ENCODE measurements around the gene TOPBP1.
A peak's percentile ranks its signal among the peaks of the same experiment; 100 is the strongest.

TOPBP1 gene

DNA sequence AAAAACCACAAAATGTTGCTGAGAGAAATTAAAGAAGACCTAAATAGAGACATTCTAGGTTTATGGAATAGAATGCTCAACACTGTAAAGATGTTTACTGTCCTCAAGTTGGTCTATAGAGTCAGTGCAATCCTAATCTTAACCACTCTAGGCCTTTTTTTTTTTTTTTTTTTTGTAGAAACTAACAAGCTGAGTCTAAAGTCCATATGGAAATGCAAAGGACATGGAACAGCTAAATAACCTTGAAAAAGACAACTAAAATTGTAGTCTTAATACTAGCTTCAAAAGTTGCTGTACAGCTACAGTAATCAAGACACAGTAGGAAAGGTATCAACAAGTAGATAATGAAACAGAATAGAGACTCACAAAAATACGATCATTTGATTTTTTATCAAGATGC is 55.4 kb downstream of the TOPBP1 start:
- no peak for DNase-seq

DNA sequence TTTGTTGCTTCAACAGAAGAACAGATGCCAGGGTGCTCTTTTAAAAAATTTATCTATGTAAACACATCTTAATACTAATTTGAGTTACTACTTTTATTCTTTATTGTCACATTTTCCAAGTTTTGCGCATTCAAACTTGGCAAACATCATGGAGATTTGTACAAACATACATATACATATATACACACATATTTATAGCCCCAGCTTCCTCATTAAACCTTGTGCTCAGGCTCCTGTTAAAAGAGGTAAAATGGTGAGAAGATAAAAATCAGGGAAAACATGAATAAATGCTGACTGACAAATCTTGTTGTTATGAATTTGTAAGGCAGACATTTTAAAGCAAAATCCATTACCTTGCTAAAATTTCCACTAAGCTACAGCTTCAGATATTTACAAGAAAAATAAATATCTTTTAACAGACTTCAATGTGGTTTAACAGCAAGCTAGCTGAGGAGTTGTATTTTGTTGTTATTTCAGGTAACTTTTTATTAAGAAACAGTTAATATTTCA is 61.1 kb downstream of the TOPBP1 start:
- no peak for DNase-seq

DNA sequence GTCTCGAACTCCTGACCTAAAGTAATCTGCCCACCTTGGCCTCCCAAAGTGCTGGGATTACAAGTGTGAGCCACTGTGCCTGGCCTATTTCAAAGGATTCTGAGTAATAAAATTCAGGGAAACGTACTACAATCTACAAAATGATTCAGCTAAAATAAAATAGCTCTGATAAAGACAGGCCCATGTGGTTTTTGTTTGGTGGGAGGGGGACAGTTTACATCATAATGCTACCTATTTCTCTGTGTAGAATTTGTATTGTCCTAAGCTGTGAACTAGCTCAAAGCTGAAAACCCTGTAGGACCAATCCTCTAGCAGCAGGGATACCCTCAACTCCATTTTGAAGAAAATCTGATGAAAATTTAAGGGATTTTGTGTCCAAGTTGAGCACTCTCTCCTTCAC is 62.5 kb downstream of the TOPBP1 start:
- no peak for DNase-seq

DNA sequence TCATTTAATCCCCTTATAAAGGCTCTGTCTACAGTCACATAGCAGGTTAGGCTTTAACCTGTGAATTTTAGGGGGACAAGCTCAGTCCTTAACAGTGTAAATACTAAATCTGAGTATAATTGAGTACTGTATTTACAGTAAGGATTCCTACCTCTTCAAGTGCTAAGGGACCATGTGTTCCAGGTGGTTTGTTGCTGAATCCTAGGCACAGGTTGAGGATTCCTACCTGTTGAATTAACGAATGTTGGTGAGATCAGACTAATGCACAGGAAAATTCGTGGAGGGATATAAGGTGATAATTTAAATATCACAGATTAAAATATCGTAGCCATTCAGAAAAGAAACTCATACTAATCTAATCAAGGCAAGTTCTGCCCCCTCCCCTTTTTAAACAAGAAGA is 63.3 kb downstream of the TOPBP1 start:
- no peak for DNase-seq

DNA sequence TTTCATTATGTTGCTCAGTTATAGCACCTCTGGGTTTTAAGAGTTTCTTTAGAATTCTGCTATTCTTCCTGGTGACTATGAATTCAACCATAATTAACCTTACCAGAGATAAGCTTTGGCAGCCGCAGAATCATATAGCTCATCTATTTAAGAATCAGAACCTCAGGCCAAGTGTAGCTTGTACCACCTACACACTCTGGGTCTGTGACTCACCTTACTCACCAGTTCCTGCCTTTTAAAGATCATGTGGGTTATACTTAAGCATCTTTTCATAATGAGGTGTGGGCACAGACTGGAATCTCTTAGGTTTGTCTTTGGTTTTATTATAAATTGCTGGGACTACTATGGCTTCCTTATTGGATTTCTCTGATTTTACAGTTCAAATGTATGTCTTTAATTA is 66.4 kb downstream of the TOPBP1 start:
- DNase-seq = peak; percentile 54

DNA sequence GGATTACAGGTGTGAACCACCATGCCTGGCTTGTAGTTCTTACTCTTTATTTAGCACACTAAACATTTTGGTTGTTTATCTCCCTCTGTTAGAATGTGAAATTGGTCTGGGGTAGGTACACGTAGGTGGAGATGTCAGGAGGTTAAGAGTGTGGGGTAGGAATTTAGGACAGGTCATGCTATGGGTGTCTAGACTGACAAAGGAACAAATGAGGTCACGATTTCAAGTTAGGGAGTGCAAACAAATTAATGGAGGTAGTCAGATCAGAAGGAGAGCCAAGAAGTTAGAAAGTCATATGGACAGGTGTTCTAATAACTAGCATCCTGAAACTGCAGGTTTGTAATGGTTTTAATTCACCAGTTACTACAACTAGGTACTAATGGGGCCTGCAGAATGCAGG is 68.5 kb downstream of the TOPBP1 start:
- no peak for DNase-seq

DNA sequence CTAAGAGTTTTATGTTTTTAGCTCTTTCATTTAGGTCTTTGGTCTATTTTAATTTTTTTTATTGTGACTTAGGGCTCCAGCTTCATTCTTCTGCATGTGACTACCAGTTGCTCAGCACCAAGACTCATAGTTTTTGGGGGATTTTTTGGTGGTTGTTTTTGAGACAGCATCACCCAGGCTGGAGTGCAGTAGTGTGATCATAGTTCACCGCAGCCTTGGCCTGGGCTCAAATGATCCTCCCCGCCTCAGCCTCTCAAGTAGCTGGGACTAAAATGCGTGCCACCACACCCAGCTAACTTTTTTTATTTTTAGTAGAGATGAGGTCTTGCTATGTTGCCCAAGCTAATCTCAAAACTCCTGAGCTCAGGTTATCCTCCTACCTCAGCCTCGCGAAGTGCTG is 68.9 kb downstream of the TOPBP1 start:
- no peak for DNase-seq

DNA sequence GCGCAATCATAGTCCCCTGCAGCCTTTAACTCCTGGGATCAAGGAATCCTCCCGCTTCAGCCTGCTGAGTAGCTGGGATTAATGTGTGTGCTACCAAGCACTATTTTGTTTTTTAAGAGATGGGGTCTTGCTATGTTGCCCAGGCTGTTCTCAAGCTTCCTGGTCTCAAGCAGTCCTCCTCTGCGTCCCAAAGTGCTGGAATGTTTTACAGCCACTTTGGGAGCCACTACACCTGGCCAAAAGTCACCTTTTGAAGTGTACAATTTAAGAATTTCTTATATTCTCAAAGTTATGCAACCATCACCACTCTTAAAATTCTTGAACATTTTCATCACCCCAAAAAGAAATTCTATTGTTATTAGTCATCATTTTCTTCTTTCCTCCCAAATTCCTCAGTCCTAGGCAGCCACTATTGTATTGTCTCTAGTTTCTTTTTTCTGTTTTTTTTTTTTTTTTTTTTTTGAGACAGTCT is 70.4 kb downstream of the TOPBP1 start:
- DNase-seq = no peak

DNA sequence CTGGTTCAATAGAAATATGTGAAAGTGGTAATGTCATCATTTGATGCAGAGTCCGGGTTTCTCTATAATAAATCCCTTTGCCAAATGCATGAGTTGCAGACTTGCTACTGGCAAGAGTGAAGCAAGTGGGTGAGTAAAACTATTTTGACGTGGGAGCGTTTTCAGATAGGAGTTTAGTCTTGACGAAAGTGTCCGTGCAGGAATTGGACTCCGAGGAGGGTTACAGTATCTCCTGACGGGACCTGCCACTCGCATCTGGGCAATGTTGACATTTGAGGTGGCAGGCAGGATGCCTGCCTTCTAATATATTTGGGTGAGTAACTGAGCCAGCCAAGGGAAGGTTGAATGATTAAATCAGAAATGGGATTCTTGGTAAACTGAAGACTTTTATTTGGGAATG is 72.2 kb downstream of the TOPBP1 start:
- DNase-seq = no peak

DNA sequence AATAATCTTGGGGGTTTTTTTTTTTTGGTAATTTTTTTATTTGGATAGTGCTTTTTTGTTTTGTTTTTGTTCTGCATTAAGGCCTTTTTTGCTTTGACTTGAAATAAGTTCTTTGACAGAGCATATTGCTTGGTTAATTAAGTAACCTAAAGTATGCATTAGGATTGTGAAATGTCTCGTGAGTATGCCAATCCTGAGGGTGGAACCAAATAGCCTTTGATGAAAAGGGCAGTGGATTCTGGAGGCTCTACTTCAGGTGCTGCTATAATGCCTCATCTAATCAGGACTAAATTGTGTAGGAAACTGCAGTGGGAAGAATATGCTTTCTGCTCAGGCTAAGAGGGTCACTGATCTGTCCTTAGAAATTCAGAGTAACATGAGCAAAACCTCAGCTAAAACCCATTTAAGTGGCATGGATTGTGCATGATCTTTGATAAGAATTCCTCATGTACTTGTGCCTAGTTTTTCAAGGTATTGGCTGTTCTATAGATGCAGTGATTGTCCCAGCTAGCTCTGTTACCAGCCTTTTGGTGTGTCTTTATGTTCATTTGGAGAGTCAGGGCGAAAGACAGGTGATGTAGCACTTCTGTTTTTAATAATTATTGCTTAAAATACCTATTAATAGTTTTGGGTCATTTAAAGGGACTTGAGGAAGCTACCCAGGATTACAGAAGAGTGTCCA is 72.8 kb downstream of the TOPBP1 start:
- no peak for DNase-seq

DNA sequence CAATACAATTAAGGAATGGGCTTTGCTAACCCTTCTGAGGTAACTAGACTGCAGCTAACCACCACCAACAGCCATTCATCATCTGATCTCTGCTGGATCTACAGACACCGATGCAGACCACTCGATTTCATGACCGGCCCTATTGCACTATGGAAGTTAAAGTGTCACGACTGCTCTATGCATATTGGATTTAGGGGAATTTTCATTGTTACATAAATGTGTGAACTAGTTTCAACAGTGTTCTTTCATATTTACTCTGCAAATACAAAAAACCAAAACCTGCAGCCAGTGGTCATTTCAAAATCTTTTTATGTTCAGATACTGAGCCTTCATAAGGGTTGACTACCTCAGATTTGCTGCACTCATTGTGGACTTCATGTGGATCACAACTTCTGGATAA is 73.7 kb downstream of the TOPBP1 start:
- no peak for DNase-seq

DNA sequence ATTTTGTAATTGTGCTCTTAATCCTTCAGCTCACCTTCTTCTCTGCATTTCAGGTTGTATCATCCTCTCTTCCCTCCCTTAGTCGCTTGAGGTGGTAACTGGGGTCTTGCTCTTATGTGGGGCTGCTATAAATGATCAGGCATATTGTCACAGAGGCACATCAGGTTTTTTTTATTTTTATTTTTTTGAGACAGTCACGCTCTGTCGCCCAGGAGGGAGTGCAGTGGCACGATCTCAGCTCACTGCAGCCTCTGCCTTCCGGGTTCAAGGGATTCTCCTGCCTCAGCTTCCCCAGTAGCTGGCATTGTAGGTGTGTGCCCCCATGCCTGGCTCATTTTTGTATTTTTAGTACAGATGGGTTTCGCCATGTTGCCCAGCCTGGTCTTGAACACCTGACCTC is 78.3 kb downstream of the TOPBP1 start:
- no peak for DNase-seq

DNA sequence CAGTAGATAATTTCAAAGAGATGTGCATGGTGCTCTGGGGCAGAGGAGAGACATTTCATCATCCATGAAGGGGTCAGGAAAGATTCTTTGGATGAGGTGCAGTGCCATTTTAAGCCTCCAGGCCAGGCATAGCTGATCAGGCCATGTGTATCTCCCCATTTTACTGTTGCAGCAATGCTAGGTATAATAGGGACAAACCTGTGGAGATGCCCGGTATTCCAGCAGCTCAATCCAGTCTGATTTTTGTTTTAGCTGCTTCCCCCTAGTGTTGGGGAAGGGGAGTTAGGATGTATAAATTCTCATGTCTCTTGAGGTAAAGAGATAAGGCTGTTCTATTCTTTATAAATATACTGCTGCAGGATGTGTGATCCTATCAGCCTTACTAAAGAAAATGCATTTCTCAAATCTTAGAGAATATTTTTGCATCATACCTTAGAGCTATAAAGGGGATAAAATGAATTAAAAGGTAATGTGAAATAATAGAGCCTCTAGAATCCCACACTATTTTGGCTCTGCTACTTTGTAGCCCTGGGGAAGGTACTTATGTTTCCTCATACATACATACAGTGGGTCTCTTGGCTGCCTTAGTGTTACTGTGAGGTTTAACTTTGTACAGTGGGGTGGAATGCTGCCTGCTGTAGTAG is 83.1 kb downstream of the TOPBP1 start:
- DNase-seq = no peak

DNA sequence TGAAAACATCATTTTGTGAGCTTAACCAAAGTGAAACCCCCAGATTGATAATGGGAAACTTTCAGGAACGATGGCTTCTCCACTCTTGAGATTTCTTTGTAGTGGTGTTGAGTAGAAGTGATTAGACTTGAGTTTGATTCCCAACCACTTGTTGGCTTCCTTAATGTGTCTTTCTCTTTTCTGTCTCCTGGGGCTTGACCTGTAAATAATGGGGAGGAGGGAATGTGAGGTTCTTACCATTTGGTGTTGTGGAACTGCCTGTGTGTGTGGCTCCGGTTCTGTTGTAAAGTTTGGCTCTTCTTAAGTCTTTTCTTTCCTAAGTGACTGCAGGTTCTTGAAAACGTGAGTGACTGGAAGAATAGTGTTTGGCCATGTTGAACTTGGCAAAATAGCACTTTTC is 85.6 kb downstream of the TOPBP1 start:
- DNase-seq = no peak

DNA sequence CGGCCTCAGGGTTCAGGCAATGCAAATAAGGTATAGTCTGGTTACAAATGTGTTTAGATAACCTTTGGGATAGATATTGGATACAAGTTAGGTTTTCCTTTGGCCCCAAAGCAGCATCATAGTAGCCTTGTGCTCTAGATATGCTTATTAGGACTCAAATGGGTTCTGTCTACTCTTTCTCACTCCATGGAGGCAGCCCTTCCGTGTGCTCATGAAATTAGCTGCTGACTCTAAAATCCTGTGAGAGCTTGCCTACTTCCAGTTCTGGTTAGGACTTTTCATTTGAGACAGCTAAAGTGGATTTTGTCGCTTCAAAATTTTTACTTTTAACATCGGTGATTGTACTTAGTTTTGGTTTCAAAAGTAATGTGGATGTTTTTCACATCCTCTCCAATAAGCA is 86.7 kb downstream of the TOPBP1 start:
- no peak for DNase-seq

DNA sequence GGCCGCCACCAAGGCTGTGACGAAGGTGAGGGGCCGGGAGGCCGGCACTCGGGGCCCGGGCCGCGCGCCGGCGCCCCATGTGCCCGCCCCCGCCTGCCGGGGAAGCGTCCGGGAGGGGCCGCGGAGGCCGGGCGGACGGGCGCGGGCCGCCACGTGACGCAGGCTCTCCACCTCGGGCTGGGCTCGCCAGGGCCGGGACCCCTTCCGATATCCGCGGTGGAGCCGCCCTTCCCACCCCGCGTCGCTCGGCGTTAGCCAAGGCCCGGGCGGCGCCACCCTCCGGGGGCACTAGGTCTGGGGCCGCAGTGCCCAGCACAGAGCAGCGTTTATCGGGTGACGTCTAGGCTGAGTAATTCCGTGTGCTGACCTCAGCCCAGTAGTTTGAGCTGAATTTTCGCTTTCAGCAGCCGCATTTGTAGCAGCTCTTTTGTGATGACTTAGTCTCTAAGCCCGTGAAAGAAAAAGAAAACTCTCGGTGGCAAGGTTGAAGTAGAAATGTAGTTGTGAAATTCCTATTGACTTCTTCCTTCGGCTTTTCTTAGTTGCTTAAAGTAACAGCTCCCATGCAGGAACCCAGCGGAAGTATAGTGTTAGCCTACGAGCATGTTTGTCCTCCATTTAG is 87.4 kb downstream of the TOPBP1 start:
- peak; percentile 80 for DNase-seq

DNA sequence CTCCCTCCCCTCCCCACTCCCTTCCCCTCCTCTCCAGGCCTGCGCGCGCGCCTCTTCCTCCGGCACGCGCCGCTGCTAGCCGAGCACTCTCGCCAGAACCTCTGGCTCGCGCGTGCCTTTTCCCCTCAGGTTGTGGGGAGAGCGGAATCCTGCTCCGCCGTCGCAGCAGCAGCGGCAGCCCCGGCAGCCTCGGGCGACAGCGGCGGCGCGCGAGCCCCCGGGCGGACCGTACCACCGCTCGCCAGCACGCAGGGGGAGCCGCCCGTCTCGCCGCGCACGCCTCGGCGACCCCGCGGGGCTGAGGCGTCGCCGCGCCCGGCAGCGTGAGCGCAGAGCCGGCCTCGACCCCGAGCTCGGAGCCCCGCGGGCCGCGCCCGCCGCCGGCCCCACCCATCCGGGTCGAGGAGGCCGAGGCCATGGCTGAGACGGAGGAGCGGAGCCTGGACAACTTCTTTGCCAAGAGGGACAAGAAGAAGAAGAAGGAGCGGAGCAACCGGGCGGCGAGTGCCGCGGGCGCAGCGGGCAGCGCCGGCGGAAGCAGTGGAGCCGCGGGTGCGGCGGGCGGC is 88.0 kb downstream of the TOPBP1 start, which contains the start of gene CDV3:
CDV3 (plus strand) TSS at position 58 of the 566 bp plus-strand sequence; CDS start at position 417, 359 bp downstream.
- no peak for DNase-seq

DNA sequence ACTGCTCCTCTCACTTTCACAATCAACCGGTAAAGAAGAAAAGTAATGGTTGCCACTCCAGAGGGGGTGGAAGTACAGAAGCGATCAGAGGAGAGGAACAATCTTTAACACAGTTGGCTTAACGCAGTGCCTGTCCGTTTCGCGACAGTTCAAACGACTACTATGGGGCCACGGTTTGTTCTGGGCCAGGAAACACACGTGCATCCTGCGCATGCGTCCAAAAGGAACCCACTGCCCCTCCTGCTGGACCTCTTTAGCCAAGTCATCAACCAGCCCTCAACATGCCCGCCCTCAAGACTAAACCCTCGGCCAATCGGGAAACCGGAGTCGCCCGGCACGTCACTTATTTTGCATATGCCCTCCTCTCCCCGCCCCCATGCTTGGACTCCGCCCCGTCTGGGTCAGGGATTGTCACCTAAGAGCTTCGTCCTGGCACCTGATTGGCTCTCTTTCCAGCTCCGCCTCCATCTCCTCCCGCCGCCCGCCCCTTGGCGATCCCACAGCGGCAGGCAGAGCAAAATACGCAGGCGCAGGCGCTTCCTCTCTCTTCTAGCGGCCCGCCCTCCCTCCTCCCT is 88.6 kb downstream of the TOPBP1 start:
- peak; percentile 100 for DNase-seq

DNA sequence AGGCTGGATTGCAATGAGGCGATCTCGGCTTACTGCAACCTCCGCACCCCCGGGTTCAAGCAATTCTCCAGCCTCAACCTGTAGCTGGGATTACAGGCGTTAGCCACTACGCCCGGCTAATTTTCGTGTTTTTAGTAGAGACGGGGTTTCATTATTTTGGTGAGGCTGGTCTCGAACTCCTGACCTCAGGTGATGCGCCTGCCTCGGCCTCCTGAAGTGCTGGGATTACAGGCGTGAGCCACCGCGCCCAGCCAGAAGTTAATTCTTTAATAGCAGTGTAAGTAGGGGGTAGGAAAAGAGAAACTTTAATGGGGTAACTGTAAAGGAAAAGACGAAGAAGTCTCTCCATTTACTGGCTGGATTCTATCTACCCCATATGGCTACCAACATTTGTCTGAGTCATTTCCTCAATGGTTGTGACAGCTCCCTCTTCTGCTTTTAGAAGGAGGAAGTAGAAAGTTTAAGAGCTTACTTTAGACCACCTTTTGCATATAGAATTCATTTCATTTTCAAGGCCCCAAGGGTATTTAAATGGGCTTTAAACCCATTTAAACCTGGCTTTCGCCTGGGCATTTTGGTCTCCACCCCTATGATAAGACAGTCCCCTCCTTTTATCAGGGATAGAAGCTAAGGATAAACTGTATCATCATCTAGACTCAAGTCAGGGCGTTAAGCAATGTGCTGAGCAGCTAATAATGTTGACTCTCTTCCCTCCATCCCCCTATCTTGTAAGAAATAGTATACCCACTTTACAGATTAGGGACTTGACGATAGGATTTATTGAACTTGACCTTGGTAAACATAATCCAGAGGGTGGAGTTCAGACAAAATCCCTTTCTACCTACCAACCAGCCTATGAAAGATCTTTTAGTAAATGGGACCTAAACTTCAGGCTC is 89.3 kb downstream of the TOPBP1 start:
- peak; percentile 13 for DNase-seq

DNA sequence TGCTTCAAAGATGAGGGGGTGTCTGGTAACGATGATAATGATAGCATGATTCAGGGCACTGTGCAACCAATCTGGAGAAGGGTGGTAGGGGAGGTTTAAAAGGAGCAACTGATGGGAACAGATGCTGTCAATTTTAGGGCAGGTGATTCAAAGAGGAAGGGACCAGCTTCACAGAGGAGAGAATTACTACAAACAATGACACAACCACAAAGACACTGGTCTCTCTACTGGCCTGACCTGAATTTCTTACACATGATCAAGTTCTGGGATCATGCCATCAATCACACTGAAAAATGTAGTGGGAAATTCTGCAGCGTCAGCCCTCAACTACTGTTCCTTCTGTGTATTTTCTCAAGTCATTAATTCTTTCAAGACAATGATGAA is 90.8 kb downstream of the TOPBP1 start:
- DNase-seq = no peak

DNA sequence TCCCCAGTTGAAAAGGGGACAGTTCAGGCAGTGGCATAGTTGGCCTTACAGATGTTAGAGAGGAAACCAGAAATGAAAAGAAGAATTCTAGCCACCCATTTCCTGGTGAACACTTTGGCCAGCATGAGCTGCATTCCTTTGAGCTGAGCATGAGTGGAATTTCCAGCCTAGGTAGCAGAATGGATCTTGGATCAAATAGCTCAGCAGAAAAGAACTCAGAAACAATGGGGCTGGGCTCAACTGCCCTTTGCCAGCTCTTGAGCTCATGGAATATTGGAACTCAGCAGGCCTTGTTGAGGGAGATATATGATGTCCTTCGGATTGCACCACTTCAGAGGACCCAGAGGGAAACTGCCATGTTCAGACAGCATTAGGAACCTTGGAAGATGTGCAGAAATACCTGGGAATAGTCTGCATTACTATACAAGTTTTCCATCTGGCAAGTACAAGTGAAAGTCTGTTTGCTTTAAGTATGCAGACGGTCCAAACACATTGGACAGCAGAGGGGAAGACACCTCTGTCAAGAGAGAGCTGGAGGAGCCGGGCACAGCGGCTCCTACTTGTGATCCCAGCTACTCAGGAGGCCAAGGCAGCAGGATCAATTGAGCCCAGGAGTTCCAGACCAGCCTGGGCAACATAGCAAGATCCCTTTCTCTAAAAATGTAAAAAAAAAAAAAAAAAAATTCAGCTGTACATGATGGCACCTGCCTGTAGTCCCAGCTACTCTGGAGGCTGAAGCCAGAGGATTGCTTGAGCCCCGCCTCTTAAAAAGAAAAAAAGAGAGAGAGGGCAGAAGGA is 91.4 kb downstream of the TOPBP1 start:
- no peak for DNase-seq
